Skeletal muscle satellite cell (primary cell): ENCODE measurements around the gene RTKN2.

ENCODE experiments used
- H3K27me3 ChIP-seq: 2 replicates; pipeline ENCODE4 v1.7.0; 2013; ENCODE audit warnings: low read length; ENCODE audit not compliant: control insufficient read depth, insufficient read depth
- H3K36me3 ChIP-seq: 2 replicates; pipeline ENCODE4 v1.7.0; 2013; ENCODE audit warnings: mild to moderate bottlenecking, control low read depth, low read length; ENCODE audit not compliant: insufficient read depth
- H3K4me1 ChIP-seq: 2 replicates; pipeline ENCODE4 v1.7.0; 2013; ENCODE audit warnings: low read length; ENCODE audit not compliant: control insufficient read depth, insufficient read depth
- H3K4me2 ChIP-seq: 2 replicates; pipeline ENCODE4 v1.7.0; 2013; ENCODE audit warnings: mild to moderate bottlenecking, low read length
- H3K4me3 ChIP-seq: 2 replicates; pipeline ENCODE4 v1.7.0; 2013; ENCODE audit warnings: low read length
- H3K9ac ChIP-seq: 2 replicates; pipeline ENCODE4 v1.7.0; 2013; ENCODE audit warnings: mild to moderate bottlenecking, low read depth, low read length, moderate library complexity
- H3K9me3 ChIP-seq: replicated peaks from 2 replicates; pipeline ENCODE4 v1.7.0; 2013; ENCODE audit warnings: mild to moderate bottlenecking, control low read depth, low read length

The RTKN2 gene

DNA sequence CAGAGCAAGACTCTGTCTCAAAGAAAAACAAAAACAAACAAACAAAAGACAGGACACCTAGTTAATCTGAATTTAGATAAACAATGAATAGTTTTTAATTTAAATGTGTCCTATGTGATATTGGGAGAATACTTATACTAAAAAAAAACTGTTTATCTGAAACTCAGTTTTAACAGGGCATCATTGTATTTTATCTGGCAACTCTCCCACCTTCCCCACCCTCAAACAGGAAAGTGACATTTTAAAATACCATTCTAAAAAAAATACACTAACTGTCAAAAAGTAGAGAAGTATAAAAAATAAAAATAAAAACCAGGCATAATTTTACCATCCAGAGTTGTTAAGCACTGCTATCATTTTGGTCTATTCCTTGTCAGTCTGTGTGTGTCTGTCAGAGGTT is 119.0 kb downstream of the RTKN2 start:
- Histone ChIP-seq H3K4me2 (no peak overlapping the region), H3K36me3 (no peaks in the 10 kb centered on the region), H3K4me1 (peaks cover 11% of the 10 kb centered on the region), H3K9me3 (no peaks in the 10 kb centered on the region), H3K4me3 (no peak overlapping the region), H3K9ac (no peak overlapping the region), H3K27me3 (no peaks in the 10 kb centered on the region)

DNA sequence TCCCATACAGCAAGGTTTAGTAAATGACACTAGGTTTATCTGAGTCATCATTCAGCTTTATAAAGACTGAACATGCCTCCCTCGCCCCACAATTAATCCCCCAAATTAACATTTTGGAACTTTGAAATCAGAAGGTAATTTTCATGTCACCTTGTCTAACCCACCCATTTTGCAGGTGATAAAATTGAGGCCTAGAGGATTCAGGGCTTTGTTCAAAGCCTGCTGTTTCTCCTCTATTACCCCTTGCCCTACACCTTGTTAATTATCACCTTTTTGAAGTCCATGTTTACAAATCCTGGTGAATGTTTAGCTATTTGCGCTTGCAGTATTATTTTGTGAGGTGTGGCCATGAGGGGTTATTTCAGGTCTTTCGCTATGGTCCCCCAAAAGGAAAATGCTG is 120.5 kb downstream of the RTKN2 start:
- H3K4me2 ChIP-seq, result no peak overlapping the region
- H3K9ac ChIP-seq, result no peak overlapping the region
- peaks cover 6% of the 10 kb centered on the region for H3K4me1 ChIP-seq
- H3K4me3 ChIP-seq, result no peak overlapping the region
- H3K9me3 ChIP-seq, result no peaks in the 10 kb centered on the region
- no peaks in the 10 kb centered on the region for H3K27me3 ChIP-seq
- H3K36me3 ChIP-seq, result no peaks in the 10 kb centered on the region

- Histone ChIP-seq H3K9me3 (no peaks in the 10 kb centered on the region), H3K36me3 (no peaks in the 10 kb centered on the region), H3K4me3 (no peak overlapping the region), H3K27me3 (no peaks in the 10 kb centered on the region), H3K4me2 (no peak overlapping the region), H3K4me1 (no peaks in the 10 kb centered on the region), H3K9ac (no peak overlapping the region)
These were observed 121.2 kb downstream of the RTKN2 start for GRCh38 chr10:62147425-62147824.

- Histone ChIP-seq H3K4me3 (no peak overlapping the region), H3K4me1 (peaks cover under 1% of the 10 kb centered on the region), H3K4me2 (no peak overlapping the region), H3K27me3 (no peaks in the 10 kb centered on the region), H3K9me3 (peaks cover 3% of the 10 kb centered on the region), H3K36me3 (no peaks in the 10 kb centered on the region), H3K9ac (no peak overlapping the region)
These were observed 131.7 kb downstream of the RTKN2 start for GRCh38 chr10:62136931-62137330.

DNA sequence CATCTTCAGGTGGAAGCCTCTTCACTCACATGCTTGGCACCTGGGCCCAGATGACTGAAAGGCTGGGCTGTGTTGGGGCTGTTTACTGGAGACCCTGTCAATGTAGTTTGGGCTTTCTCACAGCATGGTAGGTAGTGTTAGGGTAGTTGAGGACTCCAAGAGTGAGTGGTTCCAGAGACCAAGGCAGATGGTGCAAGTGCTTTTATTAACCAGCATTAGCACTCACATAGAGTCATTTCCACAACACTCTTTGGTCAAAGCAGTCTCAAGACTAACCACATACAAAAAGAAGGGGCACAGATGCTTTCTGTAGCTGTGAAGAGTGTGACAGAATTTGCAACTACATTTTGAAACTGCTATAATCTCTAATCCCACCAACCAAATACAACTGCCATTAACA is 135.0 kb downstream of the RTKN2 start:
- no peaks in the 10 kb centered on the region for H3K27me3 ChIP-seq
- H3K4me2 ChIP-seq, result no peak overlapping the region
- H3K4me1 ChIP-seq, result peaks cover 20% of the 10 kb centered on the region
- H3K9ac ChIP-seq, result no peak overlapping the region
- no peaks in the 10 kb centered on the region for H3K36me3 ChIP-seq
- no peak overlapping the region for H3K4me3 ChIP-seq
- peaks cover 3% of the 10 kb centered on the region for H3K9me3 ChIP-seq
